NCI-H1436 (cell line): Measurements from ENCODE around the gene RASSF1.
"Not testable (repeated sequence)": the region's sequence is repeated elsewhere in the genome, so short reads cannot be mapped to it uniquely, and the experiment has no call there.

Experiments used
- DNase-seq: peaks from one replicate; lab custom pipeline; 2025; lab: John Stamatoyannopoulos, UW

The RASSF1 gene

GRCh38 chr3:50284121-50284520 is 56.5 kb downstream of the RASSF1 start:
- not testable (repeated sequence) for DNase-seq
